OCI-LY3 (cell line): ENCODE data around the gene TMEM132D.

Source experiments
- H2AFZ ChIP-seq: fragments of 200-600, 300-600 bp; shearing (Covaris generic); 2 replicates; pipeline ENCODE4 v1.6.0; 2014; ENCODE audit warnings: antibody characterized with exemption, low read depth, low read length
- H3K27ac ChIP-seq: fragments of 200-600, 300-600 bp; sonication (generic); 2 replicates; pipeline ENCODE4 v1.5.1; 2014; ENCODE audit warnings: mild to moderate bottlenecking, low read length, moderate library complexity, mixed read lengths
- H3K27me3 ChIP-seq: fragments of 200-600, 300-600 bp; sonication (generic); 2 replicates; pipeline ENCODE4 v1.6.1; 2014; ENCODE audit warnings: low read depth, low read length, mixed read lengths
- H3K36me3 ChIP-seq: fragments of 200-600, 300-600 bp; sonication (generic); replicated peaks from 2 replicates; pipeline ENCODE3; 2014; ENCODE audit warnings: low read depth, low read length, mixed read lengths
- H3K4me1 ChIP-seq: fragments of 300-600, 200-600 bp; sonication (generic); 2 replicates; pipeline ENCODE4 v1.6.1; 2014; ENCODE audit warnings: low read length, mixed read lengths
- H3K4me2 ChIP-seq: fragments of 200-600, 300-600 bp; sonication (generic); 2 replicates; pipeline ENCODE4 v1.6.1; 2014; ENCODE audit warnings: low read length, mixed read lengths
- H3K4me3 ChIP-seq: fragments of 300-600, 200-600 bp; sonication (generic); 2 replicates; pipeline ENCODE4 v1.5.1; 2014; ENCODE audit warnings: antibody characterized with exemption, mild to moderate bottlenecking, low read length, moderate library complexity
- H3K79me2 ChIP-seq: fragments of 300-600, 200-600 bp; shearing (Covaris generic); 2 replicates; pipeline ENCODE4 v1.6.1; 2014; ENCODE audit warnings: mild to moderate bottlenecking, low read length, mixed read lengths
- H3K9ac ChIP-seq: fragments of 300-600, 200-600 bp; shearing (Covaris generic); 2 replicates; pipeline ENCODE4 v1.6.0; 2014; ENCODE audit warnings: mild to moderate bottlenecking, low read length, moderate library complexity
- H3K9me3 ChIP-seq: fragments of 200-600, 300-600 bp; shearing (Covaris generic); 2 replicates; pipeline ENCODE4 v1.6.1; 2014; ENCODE audit warnings: low read length, mixed read lengths; ENCODE audit not compliant: insufficient read depth
- H4K20me1 ChIP-seq: fragments of 200-600, 300-600 bp; sonication (generic); 2 replicates; pipeline ENCODE4 v1.6.1; 2016; ENCODE audit warnings: low read length, mixed read lengths; ENCODE audit not compliant: insufficient read depth
- CTCF ChIP-seq: fragments of 200-600, 300-600 bp; sonication (generic); IDR thresholded peaks from 2 replicates; pipeline ENCODE4 v1.5.1; 2014; ENCODE audit warnings: antibody characterized with exemption, low read length, low read depth
- EZH2phosphoT487 ChIP-seq: fragments of 200-600 bp; shearing (Covaris generic); IDR thresholded peaks from 2 replicates; pipeline ENCODE4 v1.6.1; 2018; ENCODE audit warnings: antibody characterized with exemption, mixed run types, low read depth

TMEM132D gene

GRCh38 chr12:129486931-129487330 is 416.9 kb downstream of the TMEM132D start:
- no peak overlapping the region for H3K9ac ChIP-seq
- no peaks in the 10 kb centered on the region for H3K79me2 ChIP-seq
- H3K4me1 ChIP-seq, result no peaks in the 10 kb centered on the region
- no peaks in the 10 kb centered on the region for H3K9me3 ChIP-seq
- no peak overlapping the region for H3K4me2 ChIP-seq
- H2AFZ ChIP-seq, result no peak overlapping the region
- H3K4me3 ChIP-seq, result no peak overlapping the region
- no peaks in the 10 kb centered on the region for H4K20me1 ChIP-seq
- no peak overlapping the region for H3K27ac ChIP-seq
- H3K36me3 ChIP-seq, result no peaks in the 10 kb centered on the region
- no peaks in the 10 kb centered on the region for H3K27me3 ChIP-seq
- TF ChIP-seq EZH2phosphoT487 (no peak), CTCF (no peak)

- no peak overlapping the region for H3K9ac ChIP-seq
Observed at GRCh38 chr12:129483111-129483893, 420.5 kb downstream of the TMEM132D start.

GRCh38 chr12:129481921-129482320 is 421.9 kb downstream of the TMEM132D start:
- no peaks in the 10 kb centered on the region for H4K20me1 ChIP-seq
- no peaks in the 10 kb centered on the region for H3K9me3 ChIP-seq
- no peak overlapping the region for H3K27ac ChIP-seq
- TF ChIP-seq CTCF (no peak), EZH2phosphoT487 (no peak)
- H3K4me2 ChIP-seq, result no peak overlapping the region
- H2AFZ ChIP-seq, result no peak overlapping the region
- H3K27me3 ChIP-seq, result no peaks in the 10 kb centered on the region
- H3K4me3 ChIP-seq, result no peak overlapping the region
- no peaks in the 10 kb centered on the region for H3K79me2 ChIP-seq
- H3K4me1 ChIP-seq, result no peaks in the 10 kb centered on the region
- H3K36me3 ChIP-seq, result no peaks in the 10 kb centered on the region
- no peak overlapping the region for H3K9ac ChIP-seq

More at GRCh38 chr12:129483111-129483893, 420.5 kb downstream of the TMEM132D start:
- Histone ChIP-seq H3K79me2 (no peaks in the 10 kb centered on the region), H3K4me1 (no peaks in the 10 kb centered on the region), H2AFZ (no peak overlapping the region), H3K27me3 (no peaks in the 10 kb centered on the region), H3K4me2 (no peak overlapping the region), H3K9me3 (no peaks in the 10 kb centered on the region), H3K36me3 (no peaks in the 10 kb centered on the region), H4K20me1 (no peaks in the 10 kb centered on the region), H3K27ac (no peak overlapping the region), H3K4me3 (no peak overlapping the region)
- TF ChIP-seq EZH2phosphoT487, result no peak
- no peak for TF ChIP-seq CTCF

- Histone ChIP-seq H2AFZ (no peak overlapping the region), H3K9me3 (no peaks in the 10 kb centered on the region), H4K20me1 (no peaks in the 10 kb centered on the region), H3K79me2 (no peaks in the 10 kb centered on the region), H3K27ac (no peak overlapping the region), H3K4me1 (no peaks in the 10 kb centered on the region), H3K4me3 (no peak overlapping the region), H3K9ac (no peak overlapping the region), H3K27me3 (no peaks in the 10 kb centered on the region), H3K4me2 (no peak overlapping the region), H3K36me3 (no peaks in the 10 kb centered on the region)
- TF ChIP-seq CTCF (no peak), EZH2phosphoT487 (no peak)
Observed at GRCh38 chr12:129470196-129470595, 433.6 kb downstream of the TMEM132D start.
